IMR-90 (cell line): Measurements from ENCODE around the gene SDK1. TPM values are rescaled to one million over a fixed set of nuclear protein-coding genes. Genes with fewer than 3 reads are reported as not detected.

Source experiments
- ATAC-seq: fragments of 200-7000 bp; cut with Tn5 transposase; 2 replicates; pipeline ENCODE4 v1.9.1; 2020; ENCODE audit warnings: low read depth, mild to moderate bottlenecking, moderate library complexity
- BruUV-seq: library from RNA; stranded (reverse); fragments of 400-500 nt; replicated peaks from 2 replicates; lab custom pipeline; 2021; lab: Mats Ljungman, UMichigan
- CTCF ChIA-PET: fragments of 300-600 bp; formaldehyde crosslinking; extraction: SDS; loops from one replicate; lab custom pipeline; 2021; ENCODE audit warnings: antibody characterized with exemption; lab: Yijun Ruan, JAX
- POLR2A ChIA-PET: fragments of 300-600 bp; sonication (Branson Sonifier 250); formaldehyde crosslinking; loops from one replicate; lab custom pipeline; 2022; ENCODE audit warnings: antibody characterized with exemption; ENCODE audit not compliant: unreplicated experiment; lab: Charles Lee
- DNase-seq: peaks from one replicate; pipeline ENCODE4 v3.0.0; 2013
- H2AFZ ChIP-seq: replicated peaks from 2 replicates; pipeline ENCODE3; 2013; ENCODE audit warnings: low read length, mild to moderate bottlenecking; ENCODE audit not compliant: poor library complexity
- H2AK5ac ChIP-seq: 2 replicates; pipeline ENCODE4 v1.6.1; 2013; ENCODE audit warnings: low read depth, low read length, inconsistent platforms
- H2AK9ac ChIP-seq: replicated peaks from 2 replicates; pipeline ENCODE3; 2013; ENCODE audit warnings: mild to moderate bottlenecking, low read depth, low read length, moderate library complexity; ENCODE audit not compliant: poor library complexity
- H2BK120ac ChIP-seq: 2 replicates; pipeline ENCODE4 v1.6.1; 2013; ENCODE audit warnings: low read depth, low read length, inconsistent platforms
- H2BK15ac ChIP-seq: 3 replicates; pipeline ENCODE4 v1.6.1; 2013; ENCODE audit warnings: low read depth, low read length, inconsistent platforms
- H2BK20ac ChIP-seq: 2 replicates; pipeline ENCODE4 v1.6.1; 2013; ENCODE audit warnings: low read depth, mild to moderate bottlenecking, inconsistent platforms, low read length, moderate library complexity
- H2BK5ac ChIP-seq: 2 replicates; pipeline ENCODE4 v1.6.1; 2013; ENCODE audit warnings: mild to moderate bottlenecking, low read depth, low read length, inconsistent platforms; ENCODE audit not compliant: poor library complexity, severe bottlenecking
- H3K14ac ChIP-seq: replicated peaks from 2 replicates; pipeline ENCODE4 v1.6.1; 2013; ENCODE audit warnings: low read depth, low read length, inconsistent platforms
- H3K18ac ChIP-seq: 2 replicates; pipeline ENCODE4 v1.6.1; 2013; ENCODE audit warnings: low read depth, low read length, control low read depth
- H3K23ac ChIP-seq: 2 replicates; pipeline ENCODE4 v1.6.1; 2013; ENCODE audit warnings: low read depth, low read length, inconsistent platforms
- H3K27ac ChIP-seq: 2 replicates; pipeline ENCODE4 v1.5.1; 2013; ENCODE audit warnings: mild to moderate bottlenecking, control low read depth, low read length; ENCODE audit not compliant: insufficient read depth
- H3K27me3 ChIP-seq: 2 replicates; pipeline ENCODE4 v1.6.1; 2013; ENCODE audit warnings: low read length; ENCODE audit not compliant: control insufficient read depth, insufficient read depth
- H3K36me3 ChIP-seq: 2 replicates; pipeline ENCODE4 v1.6.1; 2013; ENCODE audit warnings: low read length, mixed read lengths; ENCODE audit not compliant: control insufficient read depth, insufficient read depth
- H3K4ac ChIP-seq: 2 replicates; pipeline ENCODE4 v1.6.1; 2013; ENCODE audit warnings: low read depth, low read length, inconsistent platforms
- H3K4me1 ChIP-seq: 2 replicates; pipeline ENCODE4 v1.6.1; 2013; ENCODE audit warnings: low read length, mixed read lengths; ENCODE audit not compliant: control insufficient read depth, insufficient read depth
- H3K4me2 ChIP-seq: 2 replicates; pipeline ENCODE4 v1.6.1; 2013; ENCODE audit warnings: low read depth, mild to moderate bottlenecking, control low read depth, low read length, moderate library complexity
- H3K4me3 ChIP-seq: 2 replicates; pipeline ENCODE4 v1.5.1; 2013; ENCODE audit warnings: low read depth, mild to moderate bottlenecking, control low read depth, low read length, moderate library complexity; ENCODE audit not compliant: insufficient read depth
- H3K56ac ChIP-seq: 2 replicates; pipeline ENCODE4 v1.6.1; 2013; ENCODE audit warnings: low read length, inconsistent platforms; ENCODE audit not compliant: insufficient read depth; ENCODE audit errors: extremely low read depth
- H3K79me1 ChIP-seq, 2 experiments: 2 replicates each; pipeline ENCODE4 v1.6.1; 2013; ENCODE audit warnings: low read length in 2 of 2, inconsistent platforms in 1 of 2, low read depth in 1 of 2
- H3K9ac ChIP-seq: 2 replicates; pipeline ENCODE4 v1.6.1; 2013; ENCODE audit warnings: low read depth, low read length, control low read depth
- H3K9me1 ChIP-seq: 2 replicates; pipeline ENCODE4 v1.6.1; 2013; ENCODE audit warnings: low read length, inconsistent platforms; ENCODE audit not compliant: insufficient read depth
- H3K9me3 ChIP-seq: 2 replicates; pipeline ENCODE4 v1.6.1; 2013; ENCODE audit warnings: low read length; ENCODE audit not compliant: control insufficient read depth, insufficient read depth
- H4K20me1 ChIP-seq: 2 replicates; pipeline ENCODE4 v1.6.1; 2013; ENCODE audit warnings: low read length, inconsistent platforms; ENCODE audit not compliant: insufficient read depth
- H4K5ac ChIP-seq: 2 replicates; pipeline ENCODE4 v1.6.1; 2013; ENCODE audit warnings: mild to moderate bottlenecking, low read depth, low read length, control low read depth
- H4K8ac ChIP-seq, 2 experiments: 2 replicates each; pipeline ENCODE4 v1.6.1; 2013; ENCODE audit warnings: low read depth in 2 of 2, low read length in 2 of 2, control low read depth in 1 of 2, inconsistent platforms in 1 of 2
- H4K91ac ChIP-seq: 2 replicates; pipeline ENCODE4 v1.6.1; 2013; ENCODE audit warnings: low read depth, low read length, inconsistent platforms; ENCODE audit not compliant: insufficient read depth
- MXI1 ChIP-seq: IDR thresholded peaks from 2 replicates; pipeline ENCODE4 v1.6.1; 2012; ENCODE audit warnings: low read depth, mild to moderate bottlenecking, low read length, moderate library complexity, borderline replicate concordance
- RCOR1 ChIP-seq: IDR thresholded peaks from 2 replicates; pipeline ENCODE4 v1.6.1; 2012; ENCODE audit warnings: mild to moderate bottlenecking, low read length, improper control_type of control experiment; ENCODE audit not compliant: insufficient replicate concordance
- WGBS, 2 experiments: methylation state at CpG; one replicate each; pipeline versions ENCODE4 v1.1.5 to v1.1.7; 2013; ENCODE audit warnings: missing lambda C conversion rate in 2 of 2; ENCODE audit not compliant: insufficient read length in 1 of 2; ENCODE audit errors: extremely low coverage in 2 of 2; 5-methylcytosine and 5-hydroxymethylcytosine counted together
- dilution Hi-C: fragments of 300-500 bp; cut with HindIII; formaldehyde crosslinking; loops from one replicate; pipeline ENCODE4 v1.14.3; 2018; ENCODE audit warnings: low sequenced_read_pairs; ENCODE audit not compliant: unreplicated experiment
- in situ Hi-C: fragments of 300-500 bp; cut with MboI; formaldehyde crosslinking; loops from 3 replicates; pipeline ENCODE4 v1.14.3; 2019; ENCODE audit warnings: low sequenced_read_pairs, inconsistent platforms, mixed read lengths
- intact Hi-C: fragments of 100-400 bp; cut with micrococcal nuclease; formaldehyde crosslinking; loops from 2 replicates; pipeline ENCODE4 v1.10.0; 2022
- polyA plus RNA-seq, 3 experiments: library from polyadenylated mRNA; depleted of rRNA; stranded (reverse); fragments of >200 nt; gene quantifications; 2 replicates each; pipeline ENCODE4 v1.2.3, GENCODE V29; 2012; ENCODE audit warnings: low replicate concordance in 1 of 3
- total RNA-seq: library from RNA; depleted of rRNA; stranded (reverse); fragments of >200 nt; gene quantifications from 2 replicates; pipeline ENCODE4 v1.2.3, GENCODE V29; 2012

Gene SDK1
- total and polyA plus RNA-seq, 2 of the 4 experiments (the other 2 are of a cell fraction), result 1.5 to 1.6 TPM

DNA sequence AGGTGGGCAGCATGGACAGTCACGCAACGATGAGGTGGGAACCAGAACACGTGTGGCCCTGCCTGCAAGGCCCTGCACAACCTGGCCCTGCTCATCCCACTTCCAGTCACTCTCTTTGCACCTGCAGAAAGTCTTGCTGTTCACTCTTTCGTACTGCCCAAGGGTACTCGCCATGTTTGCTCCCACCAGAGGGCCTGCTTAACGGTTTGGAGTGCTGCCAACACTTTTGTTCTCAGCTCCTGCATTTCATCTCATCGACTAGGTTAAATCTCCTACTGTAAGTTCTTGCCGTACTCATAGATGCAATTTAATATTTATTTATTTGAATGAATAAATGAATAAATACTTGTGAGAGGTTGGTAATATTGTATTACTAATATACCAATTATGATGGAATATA lies 315.3 kb downstream of the SDK1 start:
- no peak overlapping the region for H2BK20ac ChIP-seq
- no peak overlapping the region for H3K27ac ChIP-seq
- no peak overlapping the region for H3K14ac ChIP-seq
- ChIA-PET CTCF (no interaction called here), POLR2A (no interaction called here)
- H3K9me3 ChIP-seq, result no peaks in the 10 kb centered on the region
- no peaks in the 10 kb centered on the region for H3K27me3 ChIP-seq
- H2AK5ac ChIP-seq, result no peak overlapping the region
- H2AK9ac ChIP-seq, result no peak overlapping the region
- H2AFZ ChIP-seq, result no peak overlapping the region
- intact Hi-C loops (no loop called here), in situ Hi-C loops (no loop called here), dilution Hi-C loops (no loop called here)
- no peak for TF ChIP-seq RCOR1
- no peak for TF ChIP-seq MXI1
- no peak overlapping the region for H3K56ac ChIP-seq
- H3K79me1 ChIP-seq, result no peaks in the 10 kb centered on the region
- H4K5ac ChIP-seq, result no peak overlapping the region
- no peak overlapping the region for H2BK5ac ChIP-seq
- no peaks in the 10 kb centered on the region for H4K20me1 ChIP-seq
- H3K9me1 ChIP-seq, result no peaks in the 10 kb centered on the region
- no peak overlapping the region for H4K8ac ChIP-seq
- no peaks in the 10 kb centered on the region; the same call in 1 of the 2 replicates for H3K4me1 ChIP-seq
- DNase-seq (no peak), ATAC-seq (no peak)
- no peak overlapping the region for H3K9ac ChIP-seq
- no CpG with 5 or more reads among the region's 8 CpGs for WGBS, 2 experiments
- no peak overlapping the region for H3K4me3 ChIP-seq
- no peak overlapping the region for H4K91ac ChIP-seq
- H3K4ac ChIP-seq, result no peak overlapping the region
- no peak overlapping the region for H2BK120ac ChIP-seq
- H3K4me2 ChIP-seq, result no peak overlapping the region
- no TSS peak for BruUV-seq
- H3K23ac ChIP-seq, result no peak overlapping the region
- no peaks in the 10 kb centered on the region for H3K36me3 ChIP-seq
- H2BK15ac ChIP-seq, result no peak overlapping the region
- H3K18ac ChIP-seq, result no peak overlapping the region
